ENCODE results near the gene MCUR1.

DNA sequence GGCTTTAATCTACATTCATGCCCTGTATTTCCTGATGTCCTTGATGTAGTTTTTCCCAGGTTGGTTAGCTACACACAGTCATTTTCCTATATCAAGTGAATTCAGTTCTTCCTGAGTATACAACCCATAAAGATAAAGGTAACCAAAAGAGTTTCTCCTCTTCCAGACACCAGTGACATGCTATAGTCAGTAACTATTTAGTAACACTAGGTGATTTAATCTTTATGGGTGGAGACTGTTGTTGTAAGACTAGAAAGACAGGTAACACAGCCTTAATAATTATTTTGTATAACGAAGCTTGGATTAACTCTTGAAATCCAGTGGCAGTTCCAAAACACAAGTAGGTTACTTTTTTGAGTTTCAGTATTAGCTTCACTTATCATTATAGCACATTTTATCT is 17.6 kb downstream of the MCUR1 start:
- no peak for TF ChIP-seq POLR2A (IDR thresholded peaks at IDR 0.05)
- TF ChIP-seq CTCF (IDR thresholded peaks at IDR 0.05) = no peak
- TF ChIP-seq POLR2AphosphoS5 (IDR thresholded peaks at IDR 0.05) = no peak

All from breast epithelium (tissue), 3 donors.